GM12872 (cell line): Measurements from ENCODE around the gene PIP5K1C.

Experiments used
- TF ChIP-seq, protein P1 (sequence below): IDR thresholded peaks from 3 replicates; pipeline ENCODE4 v1.5.1; 2011; ENCODE audit warnings: low read depth, mild to moderate bottlenecking, low read length, moderate library complexity; ENCODE audit not compliant: insufficient read depth

Gene PIP5K1C

DNA sequence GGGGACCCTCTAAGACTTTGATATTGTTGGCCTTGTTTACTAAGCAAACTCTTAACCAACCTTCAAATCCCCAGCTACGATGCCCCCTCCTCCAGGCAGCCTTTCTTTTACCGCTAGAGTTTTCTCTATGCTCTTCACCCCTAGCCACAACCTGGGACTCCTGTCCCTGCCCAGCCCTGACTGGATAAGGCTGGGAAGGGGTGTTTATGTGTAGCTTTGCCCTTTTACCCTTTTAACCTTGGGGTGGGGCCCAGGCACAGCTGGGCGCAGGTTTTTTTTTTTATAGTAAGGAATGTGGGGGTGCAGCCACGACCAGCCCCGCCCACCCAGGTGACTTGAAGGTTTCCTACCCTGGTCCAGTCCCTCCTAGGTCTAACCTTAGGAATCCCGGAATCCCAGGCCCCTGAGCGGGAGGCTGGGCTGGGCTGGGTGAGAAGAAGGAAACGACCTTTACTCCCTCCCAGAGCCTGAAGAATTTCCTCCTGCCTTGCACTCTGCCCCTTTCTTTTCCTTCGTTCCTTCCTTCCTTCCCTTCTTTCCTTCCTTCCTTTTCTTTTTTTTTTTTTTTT, 20.2 kb upstream of the PIP5K1C start:
- TF ChIP-seq, protein P1, sequence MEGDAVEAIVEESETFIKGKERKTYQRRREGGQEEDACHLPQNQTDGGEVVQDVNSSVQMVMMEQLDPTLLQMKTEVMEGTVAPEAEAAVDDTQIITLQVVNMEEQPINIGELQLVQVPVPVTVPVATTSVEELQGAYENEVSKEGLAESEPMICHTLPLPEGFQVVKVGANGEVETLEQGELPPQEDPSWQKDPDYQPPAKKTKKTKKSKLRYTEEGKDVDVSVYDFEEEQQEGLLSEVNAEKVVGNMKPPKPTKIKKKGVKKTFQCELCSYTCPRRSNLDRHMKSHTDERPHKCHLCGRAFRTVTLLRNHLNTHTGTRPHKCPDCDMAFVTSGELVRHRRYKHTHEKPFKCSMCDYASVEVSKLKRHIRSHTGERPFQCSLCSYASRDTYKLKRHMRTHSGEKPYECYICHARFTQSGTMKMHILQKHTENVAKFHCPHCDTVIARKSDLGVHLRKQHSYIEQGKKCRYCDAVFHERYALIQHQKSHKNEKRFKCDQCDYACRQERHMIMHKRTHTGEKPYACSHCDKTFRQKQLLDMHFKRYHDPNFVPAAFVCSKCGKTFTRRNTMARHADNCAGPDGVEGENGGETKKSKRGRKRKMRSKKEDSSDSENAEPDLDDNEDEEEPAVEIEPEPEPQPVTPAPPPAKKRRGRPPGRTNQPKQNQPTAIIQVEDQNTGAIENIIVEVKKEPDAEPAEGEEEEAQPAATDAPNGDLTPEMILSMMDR = no peak

DNA sequence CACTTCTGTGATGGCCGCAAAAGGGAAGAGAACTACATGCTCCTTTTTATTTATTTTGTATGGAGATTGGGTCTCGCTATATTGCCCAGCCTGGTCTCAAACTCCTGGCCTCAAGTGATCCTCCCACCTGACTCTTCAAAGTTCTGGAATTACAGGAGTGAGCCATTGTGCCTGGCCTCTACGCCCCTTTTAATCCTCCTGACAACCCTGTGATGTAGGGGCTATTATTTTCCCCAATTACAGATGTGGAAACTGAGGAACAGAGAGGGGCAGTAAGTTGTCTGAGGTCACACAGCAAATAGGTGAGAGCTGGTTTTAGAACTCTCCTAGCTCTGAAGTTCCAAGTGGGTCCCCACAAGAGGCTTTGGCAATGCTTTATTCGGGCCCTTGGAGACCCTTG, 19.6 kb upstream of the PIP5K1C start:
- TF ChIP-seq, protein P1 = no peak

DNA sequence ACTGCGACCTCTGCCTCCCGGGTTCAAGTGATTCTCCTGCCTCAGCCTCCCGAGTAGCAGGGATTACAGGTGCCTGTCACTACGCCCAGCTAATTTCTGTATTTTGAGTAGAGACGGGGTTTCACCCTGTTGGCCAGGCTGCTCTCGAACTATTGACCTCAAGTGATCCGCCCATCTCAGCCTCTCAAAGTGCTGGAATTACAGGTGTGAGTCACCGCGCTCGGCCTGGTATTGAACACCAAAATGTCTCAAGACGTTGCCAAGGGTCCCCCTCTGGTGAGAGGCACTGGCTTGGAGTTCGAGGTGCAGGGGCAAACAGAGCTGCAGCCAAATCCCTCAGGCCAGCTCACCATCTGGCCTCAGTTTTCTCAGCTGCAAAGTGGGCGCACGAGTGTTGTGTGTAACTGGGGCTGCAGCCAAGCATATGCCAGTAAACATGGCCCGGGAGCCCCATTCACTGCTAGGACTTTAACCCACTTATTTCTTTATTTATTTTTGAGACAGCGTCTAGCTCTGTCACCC, 15.9 kb upstream of the PIP5K1C start:
- TF ChIP-seq, protein P1 = no peak

DNA sequence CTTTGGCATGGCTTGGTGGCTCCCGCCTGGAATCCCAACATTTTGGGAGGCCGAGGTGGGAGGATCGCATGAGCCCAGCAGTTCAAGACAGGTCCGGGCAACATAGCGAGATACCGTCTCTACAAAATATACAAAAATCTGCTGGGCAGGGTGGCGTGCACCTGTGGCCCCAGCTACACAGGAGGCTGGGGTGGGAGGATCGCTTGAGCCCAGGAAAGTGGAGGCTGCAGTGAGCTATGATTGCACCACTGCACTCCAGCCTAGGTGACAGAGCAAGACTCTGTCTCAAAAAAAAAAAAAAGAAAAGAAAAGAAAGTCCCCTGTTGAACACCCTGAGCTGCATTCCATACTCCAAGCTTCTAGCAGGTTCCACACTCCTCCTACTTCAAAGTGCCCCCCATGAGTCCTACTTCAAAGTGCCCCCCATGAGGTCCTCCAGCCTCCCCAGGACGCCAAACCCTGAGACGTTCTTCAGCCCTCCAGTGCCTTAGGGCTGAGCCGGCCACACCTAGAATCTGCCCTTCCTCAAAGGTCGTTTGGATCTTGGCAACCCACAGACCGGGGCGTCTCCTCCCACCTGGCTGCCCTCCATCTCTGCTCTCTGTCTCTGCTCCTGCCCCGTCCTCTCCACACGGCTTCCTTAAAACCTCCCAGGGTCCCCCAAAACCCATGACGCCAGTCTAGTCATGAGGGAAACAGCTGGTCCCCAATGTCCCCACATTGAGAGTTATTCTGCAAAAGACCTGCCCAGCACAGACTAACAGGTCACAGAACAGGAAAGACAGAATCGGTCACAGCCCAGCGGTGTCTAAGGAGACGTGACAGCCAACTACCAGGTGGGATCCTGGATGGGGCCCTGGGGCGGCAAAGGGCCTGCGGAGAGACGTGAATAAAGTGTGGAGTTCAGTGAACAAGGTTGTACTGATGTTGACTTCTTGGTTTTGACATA, 12.7 kb upstream of the PIP5K1C start:
- TF ChIP-seq, protein P1 = no peak

DNA sequence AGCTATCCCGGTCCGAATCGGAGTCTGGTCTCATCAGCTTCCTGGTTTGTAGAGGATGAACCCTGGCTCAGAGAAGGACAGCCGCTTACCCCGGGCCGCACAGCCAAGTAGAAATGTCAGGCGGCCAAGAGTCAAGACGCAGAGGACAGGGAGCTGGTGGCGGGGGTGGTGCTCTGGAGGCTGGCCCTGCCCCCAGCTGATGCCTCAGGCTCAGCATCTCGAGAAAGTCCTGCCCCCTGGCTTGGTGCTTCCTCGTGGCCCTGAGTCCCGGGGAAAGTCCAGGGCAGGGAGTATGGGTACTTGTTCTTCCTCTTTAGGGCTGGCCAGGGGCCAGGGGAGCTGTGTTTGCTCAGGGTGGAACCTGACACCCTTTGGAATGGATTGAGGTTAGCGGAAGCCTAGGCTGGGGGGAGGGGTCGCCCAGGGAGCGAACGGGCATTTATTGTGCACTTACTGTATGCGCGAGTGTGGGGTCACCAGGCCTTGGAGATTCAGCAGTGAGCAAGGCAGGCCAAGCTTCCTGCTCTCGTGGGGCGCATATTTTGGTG, 10.1 kb upstream of the PIP5K1C start:
- TF ChIP-seq, protein P1 = no peak

DNA sequence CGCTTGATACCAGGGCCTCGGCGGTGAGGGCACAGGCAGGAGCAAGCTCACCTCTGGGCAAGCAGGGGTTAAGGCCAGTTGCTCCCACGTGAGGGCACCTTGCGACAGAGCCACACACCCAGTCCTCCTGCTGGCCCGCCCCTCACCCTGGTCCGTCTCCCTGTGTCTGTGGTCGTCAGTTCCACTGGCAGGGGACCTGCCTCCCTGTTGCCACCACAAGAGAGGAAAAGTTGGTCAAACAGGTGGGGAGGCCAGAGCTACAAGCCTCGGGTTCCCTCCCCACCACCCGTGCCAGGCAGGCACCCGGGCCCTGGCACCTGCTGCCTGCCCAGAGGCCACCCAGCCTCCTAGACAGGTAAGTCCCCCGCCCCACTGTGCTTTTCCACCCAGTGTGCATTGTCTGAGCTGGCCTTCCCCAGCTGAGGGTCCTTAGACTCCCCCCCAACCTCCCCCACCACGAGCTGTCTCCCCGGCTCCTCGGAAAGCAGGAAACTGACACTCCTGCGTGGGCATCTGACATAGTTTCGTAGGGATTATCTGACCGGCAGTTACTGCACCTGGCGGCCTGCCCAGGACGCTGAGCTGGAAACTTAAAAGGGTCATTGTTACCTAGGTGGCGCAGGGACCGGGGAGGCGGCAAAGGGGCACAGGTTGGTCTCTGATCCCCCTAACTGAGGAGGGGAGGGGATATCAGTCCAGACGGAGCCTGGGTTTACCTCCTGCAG, 8.1 kb upstream of the PIP5K1C start, which contains the start of gene TJP3:
TSS of gene TJP3 (plus strand) at position 178 of the 725 bp plus-strand sequence. CDS start 20,049 bp downstream, outside the sequence.
- TF ChIP-seq, protein P1 = no peak

DNA sequence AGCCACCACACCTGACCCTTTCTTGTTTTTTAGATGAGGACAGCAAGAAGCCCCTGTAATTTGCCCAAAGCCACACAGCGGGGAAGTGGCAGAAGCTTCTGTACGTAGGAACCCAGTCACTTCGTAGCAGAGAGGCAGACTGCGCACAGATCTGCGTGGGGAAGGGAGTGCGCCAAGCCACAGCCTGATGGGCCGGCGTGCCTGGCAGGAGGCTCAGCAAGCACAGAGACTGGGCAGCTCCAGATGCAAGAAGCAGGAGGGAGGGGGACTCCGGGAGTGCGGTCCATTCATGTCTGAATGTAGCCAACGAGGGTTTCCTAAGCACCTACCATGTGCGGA, 7.6 kb upstream of the PIP5K1C start:
- TF ChIP-seq, protein P1 = no peak
